Coronary artery (tissue), 2 donors: ENCODE results near the gene AUTS2.

Source experiments
- DNase-seq: peaks from one replicate; pipeline ENCODE4 v3.0.0-alpha.2; 2017; ENCODE audit warnings: low spot score
- H3K27ac ChIP-seq, 2 donors: fragments of 200-600 bp; sonication (generic); one replicate each; pipeline ENCODE4 v1.5.1; 2016 to 2019
- H3K4me3 ChIP-seq: fragments of 200-600 bp; sonication (generic); 2 replicates; pipeline ENCODE4 v1.5.1; 2016; ENCODE audit warnings: mild to moderate bottlenecking, moderate library complexity
- TF ChIP-seq, protein P1 (sequence below): fragments of 200-600 bp; sonication (generic); IDR thresholded peaks from one replicate; pipeline ENCODE4 v1.5.1; 2019; ENCODE audit warnings: antibody characterized with exemption

AUTS2 gene

DNA sequence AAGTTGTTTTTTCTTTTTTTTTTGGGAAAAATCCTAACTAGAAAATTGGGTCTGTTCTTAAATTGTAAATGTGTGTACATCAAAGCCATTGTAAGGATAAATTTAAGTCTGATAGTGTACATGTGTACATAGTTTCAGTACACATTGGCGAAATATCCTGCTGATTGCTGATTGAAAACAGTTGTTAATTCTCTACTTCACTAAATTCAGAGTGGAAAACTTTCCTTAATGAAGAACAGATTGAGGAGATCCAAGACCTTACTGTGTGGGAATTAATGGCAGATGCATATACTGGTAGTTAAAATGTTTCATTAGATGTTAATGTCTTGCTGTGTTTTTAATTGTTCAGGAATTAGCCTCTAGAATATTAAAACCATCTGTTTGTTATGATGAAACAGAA, 506.0 kb downstream of the AUTS2 start:
- TF ChIP-seq, protein P1, sequence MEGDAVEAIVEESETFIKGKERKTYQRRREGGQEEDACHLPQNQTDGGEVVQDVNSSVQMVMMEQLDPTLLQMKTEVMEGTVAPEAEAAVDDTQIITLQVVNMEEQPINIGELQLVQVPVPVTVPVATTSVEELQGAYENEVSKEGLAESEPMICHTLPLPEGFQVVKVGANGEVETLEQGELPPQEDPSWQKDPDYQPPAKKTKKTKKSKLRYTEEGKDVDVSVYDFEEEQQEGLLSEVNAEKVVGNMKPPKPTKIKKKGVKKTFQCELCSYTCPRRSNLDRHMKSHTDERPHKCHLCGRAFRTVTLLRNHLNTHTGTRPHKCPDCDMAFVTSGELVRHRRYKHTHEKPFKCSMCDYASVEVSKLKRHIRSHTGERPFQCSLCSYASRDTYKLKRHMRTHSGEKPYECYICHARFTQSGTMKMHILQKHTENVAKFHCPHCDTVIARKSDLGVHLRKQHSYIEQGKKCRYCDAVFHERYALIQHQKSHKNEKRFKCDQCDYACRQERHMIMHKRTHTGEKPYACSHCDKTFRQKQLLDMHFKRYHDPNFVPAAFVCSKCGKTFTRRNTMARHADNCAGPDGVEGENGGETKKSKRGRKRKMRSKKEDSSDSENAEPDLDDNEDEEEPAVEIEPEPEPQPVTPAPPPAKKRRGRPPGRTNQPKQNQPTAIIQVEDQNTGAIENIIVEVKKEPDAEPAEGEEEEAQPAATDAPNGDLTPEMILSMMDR: no peak
- DNase-seq: no peak
- H3K27ac ChIP-seq: no peak overlapping the region

DNA sequence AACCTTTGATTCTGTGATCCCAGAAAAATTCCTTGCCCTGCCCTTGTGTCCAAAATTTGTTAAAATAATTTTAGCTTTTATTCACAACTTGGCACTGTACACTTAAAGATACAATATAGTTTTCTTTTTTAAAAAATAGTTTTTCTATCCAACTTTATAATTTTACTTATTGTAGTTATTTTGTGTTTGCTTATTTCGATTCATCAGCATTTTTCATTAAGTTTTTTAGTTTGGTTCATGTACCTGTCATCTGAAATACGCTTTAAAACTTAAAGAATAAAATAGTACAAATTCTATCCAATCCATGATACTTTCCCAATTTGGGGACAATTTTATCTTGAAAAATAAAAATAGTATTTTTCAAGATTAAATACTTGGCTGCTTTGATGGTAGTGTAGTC, 514.8 kb downstream of the AUTS2 start:
- Histone ChIP-seq H3K27ac (no peak overlapping the region), H3K4me3 (no peak overlapping the region)
- no peak for DNase-seq
- TF ChIP-seq, protein P1: no peak

More for the DNA sequence above, 506.0 kb downstream of the AUTS2 start:
- no peak overlapping the region for H3K4me3 ChIP-seq

DNA sequence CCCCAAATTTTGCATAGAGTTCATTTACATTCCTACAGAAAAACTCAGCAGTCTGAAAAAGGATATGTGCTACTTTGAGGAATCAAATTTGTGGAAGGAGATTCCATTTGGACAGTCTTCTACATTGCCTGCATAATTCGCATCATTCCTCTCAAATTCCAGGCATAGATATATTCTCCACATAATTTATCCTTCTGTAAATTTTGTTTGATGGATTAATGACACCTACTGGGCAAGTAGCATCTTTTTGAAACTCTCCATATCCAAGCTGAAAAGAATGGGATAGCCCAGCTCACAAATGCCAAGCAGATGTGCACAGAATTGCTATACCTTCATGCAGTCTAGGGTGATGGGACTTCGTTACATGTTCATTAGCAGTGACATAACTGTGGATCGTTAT, 515.3 kb downstream of the AUTS2 start:
- DNase-seq: no peak
- H3K4me3 ChIP-seq: no peak overlapping the region
- TF ChIP-seq, protein P1: no peak
- no peak overlapping the region for H3K27ac ChIP-seq

DNA sequence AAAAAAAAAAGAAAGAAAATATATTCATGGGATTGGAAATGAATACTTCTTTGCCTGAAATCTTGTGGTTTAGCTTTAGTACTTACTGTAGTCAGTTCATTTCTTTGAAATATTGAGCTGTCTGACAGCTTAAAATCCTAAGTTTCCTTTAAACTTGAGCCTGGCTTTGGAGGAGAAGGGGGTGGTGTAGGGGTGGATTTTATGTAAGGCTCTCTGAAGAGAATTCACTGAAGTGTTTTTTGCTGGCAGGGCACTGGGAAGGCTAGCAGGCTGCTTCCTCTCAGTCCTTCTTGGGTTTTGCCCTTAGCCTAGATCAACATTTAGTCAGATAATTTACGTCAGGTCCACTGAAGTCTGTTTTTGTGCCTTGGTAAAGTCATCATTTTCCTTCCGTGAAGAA, 516.5 kb downstream of the AUTS2 start:
- TF ChIP-seq, protein P1: no peak
- DNase-seq: no peak
- Histone ChIP-seq H3K4me3 (no peak overlapping the region), H3K27ac (no peak overlapping the region)

DNA sequence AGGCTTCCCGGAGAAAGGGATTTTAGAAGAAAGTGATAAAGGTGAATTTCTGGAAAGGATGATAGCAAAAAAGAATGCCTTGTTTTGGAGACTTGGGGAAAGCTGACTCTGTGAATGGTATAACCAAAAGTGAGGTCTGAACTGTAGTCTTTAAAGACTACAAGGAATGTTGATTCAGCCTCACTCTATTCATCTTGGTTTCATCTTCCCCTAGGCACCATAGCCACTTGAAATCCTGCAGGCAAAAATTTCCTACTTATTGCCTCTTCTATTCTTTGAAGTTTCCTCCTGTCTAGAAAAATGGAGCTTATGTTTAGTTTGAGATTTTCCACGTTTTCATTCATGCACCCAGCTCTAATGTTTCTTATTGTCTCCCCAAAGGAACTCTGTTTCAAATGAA, 518.0 kb downstream of the AUTS2 start:
- DNase-seq: no peak
- Histone ChIP-seq H3K4me3 (no peak overlapping the region), H3K27ac (no peak overlapping the region)
- TF ChIP-seq, protein P1: no peak

DNA sequence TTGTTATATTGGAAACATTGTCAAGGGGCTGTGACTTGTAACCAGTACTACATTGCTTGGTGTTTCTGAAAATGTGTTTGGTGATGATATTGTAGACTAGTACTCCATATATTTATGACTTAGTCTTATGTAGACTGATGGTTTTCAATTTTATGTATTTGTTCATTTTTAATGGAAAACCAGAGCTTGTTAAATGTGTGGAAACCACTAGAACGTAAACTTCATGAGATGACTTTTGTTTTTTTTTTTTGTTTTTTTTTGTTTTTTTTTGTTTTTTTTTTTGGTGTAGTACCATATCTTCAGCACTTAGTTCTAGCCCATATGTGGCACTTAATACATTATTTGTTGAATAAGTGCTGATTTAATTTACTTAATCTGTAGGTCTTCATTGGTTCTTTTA, 518.6 kb downstream of the AUTS2 start:
- H3K27ac ChIP-seq: no peak overlapping the region
- TF ChIP-seq, protein P1: no peak
- no peak overlapping the region for H3K4me3 ChIP-seq
- DNase-seq: no peak

DNA sequence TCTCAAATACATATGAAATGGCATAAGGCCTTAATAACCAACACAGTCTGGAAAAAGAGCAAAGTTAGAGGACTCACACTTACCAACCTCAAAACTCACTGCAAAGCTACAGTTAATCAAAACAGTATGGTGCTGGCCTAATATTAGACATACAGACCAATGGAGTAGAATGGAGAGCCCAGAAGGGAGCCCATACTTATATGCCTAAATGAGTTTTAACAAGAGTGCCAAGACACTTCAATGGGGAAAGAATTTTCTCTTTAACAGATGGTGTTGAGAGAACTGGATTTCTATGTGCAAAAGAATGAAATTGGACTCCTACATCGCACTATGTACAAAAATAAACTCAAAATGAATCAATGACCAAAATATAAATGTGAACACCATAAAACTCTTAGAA, 522.6 kb downstream of the AUTS2 start:
- no peak for DNase-seq
- Histone ChIP-seq H3K4me3 (no peak overlapping the region), H3K27ac (no peak overlapping the region)
- TF ChIP-seq, protein P1: no peak
